UCSD-AML1 (cell line): ENCODE data around the gene CSRP1.

Experiments
- DNase-seq: peaks from one replicate; lab custom pipeline; 2025; ENCODE audit not compliant: unreplicated experiment; lab: John Stamatoyannopoulos, UW

Gene CSRP1

DNA sequence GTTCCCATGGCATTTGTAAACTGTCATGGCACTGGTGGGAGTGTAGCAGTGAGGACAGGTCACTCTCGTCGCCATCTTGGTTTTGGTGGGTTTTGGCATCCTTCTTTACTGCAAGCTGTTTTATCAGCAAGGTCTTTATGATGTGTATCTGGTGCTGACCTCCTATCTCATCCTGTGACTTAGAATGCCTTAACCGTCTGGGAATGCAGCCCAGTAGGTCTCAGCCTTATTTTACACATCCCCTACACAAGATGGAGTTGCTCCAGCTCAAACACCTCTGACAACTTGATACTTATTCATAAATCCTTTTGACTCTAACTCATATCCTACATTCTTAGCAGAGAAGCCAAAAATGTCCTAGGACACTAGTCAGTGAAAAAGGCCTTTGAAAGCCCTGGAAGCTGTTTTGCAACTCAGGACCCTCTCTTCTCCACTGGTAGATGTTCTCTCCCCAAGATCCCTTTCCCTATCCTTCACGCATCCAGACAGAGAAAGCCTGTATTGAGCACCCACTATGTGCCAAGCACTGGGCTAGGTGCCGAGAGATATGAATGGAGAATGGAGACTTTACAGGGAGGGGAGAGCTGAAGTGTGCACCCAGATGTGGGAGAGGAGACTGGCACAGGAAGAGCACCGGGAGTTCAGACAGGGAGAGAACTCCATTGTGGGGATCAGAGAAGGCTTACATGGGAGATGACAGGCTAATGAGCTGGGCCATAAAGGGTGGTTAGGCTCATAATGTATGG, 6.7 kb upstream of the CSRP1 start:
- no peak for DNase-seq

DNA sequence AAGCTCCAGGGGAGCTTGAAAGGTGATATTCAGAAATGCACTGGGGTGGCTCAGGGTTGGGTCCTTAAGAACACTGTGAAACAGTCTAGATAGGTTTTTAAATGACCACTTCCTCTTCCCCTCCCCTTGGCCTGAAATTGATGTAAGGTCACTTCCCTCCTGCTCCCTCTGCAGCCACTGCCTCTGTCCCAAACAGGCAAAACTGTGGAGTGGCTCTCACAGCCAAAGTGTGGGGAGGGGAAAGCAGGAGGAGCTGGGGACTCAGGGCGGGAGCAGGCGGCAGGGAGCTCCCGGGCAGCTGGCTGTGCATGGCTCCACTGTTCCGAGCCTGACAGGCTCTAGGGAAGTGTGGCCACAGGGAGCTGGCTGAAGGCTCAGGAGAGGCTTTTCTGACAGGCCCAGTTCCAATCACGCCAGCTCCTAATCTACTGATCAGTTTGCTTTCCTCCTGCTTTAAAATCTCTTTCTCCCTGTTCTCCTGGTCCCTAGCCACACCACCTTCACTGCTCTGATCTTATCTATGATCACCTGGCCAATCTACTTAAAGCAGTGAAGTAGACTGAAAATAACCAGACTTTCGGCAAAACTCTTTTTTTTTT, 5.1 kb upstream of the CSRP1 start:
- peak; percentile 61 for DNase-seq

DNA sequence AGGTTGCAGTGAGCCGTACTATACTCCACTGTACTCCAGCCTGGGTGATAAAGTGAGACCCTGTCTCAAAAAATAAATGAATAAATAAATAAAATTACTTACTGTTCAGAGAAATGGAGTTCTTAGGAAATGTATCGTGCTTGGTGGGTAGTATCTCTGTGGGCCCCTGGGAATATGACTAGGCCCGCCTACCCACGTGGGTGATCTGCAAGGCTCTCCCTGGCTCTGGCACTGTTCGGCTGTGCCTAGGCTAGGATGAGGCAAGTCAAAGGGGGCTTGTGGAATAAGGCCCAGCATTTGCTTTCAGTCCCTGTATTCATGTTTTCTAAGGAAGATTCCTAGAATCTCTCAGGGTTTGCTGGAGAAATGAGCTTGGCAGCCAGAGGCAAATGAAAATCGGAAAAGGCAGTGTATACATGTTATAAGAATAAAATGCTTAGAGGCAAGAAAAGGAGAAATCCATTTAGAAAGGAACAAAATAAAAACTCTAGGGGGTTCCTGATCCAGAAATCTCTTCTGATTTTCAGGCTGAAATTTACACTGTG, 4.5 kb upstream of the CSRP1 start:
- no peak for DNase-seq

DNA sequence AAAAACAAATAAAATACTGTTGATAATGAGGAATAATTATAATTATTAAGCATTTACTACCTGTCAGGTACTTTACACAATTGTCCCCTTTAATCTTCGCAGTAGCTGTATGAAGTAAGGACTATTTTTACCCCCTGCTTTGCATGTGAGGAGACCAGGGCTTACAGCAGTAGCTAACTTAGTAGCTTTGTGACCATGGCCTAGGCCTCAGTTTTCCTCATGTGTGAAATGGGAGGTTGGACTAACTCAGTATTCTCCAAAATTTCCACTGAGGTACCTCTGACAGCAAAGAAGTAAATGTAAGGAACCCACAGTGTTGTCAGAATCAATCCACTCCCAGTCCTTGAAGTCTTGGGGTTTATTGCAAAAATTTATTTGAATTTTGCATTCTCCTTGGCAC, 3.8 kb upstream of the CSRP1 start:
- no peak for DNase-seq

DNA sequence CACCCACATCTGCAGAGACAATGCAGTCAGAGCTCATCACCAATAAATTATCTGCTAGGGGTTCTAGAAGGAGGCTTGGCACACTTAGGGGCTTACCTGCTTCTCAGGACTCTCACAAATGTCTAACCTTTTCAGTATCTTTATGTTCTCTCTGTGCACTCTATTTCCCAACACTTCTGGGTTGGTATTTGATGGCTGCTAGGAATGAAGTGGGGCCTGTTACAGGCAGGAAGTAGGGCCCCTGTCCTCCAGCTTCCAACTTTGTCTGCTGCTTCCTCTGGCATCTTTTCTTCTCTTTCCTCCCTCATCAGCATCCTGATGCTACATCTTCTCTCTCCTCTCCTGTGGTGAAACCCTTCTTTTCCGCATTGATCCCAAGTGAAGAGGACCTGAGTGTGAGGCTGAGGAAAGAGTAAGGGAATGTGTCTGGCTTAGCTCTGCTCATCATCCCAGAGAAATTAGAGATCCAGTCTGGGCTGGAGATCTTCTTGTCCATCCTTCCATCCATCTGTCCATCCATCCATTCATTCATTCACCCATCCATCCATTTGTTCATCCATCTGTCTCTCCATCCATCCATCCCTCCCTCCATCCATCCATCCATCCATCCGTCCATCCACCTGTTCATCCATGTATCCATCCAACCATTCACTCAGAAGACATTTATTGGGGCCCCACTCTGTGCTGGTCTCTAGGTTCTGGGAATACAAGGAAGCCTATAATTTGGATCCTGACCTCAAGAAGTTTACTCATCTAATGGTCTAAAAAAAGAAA, 2.9 kb upstream of the CSRP1 start:
- DNase-seq: no peak

DNA sequence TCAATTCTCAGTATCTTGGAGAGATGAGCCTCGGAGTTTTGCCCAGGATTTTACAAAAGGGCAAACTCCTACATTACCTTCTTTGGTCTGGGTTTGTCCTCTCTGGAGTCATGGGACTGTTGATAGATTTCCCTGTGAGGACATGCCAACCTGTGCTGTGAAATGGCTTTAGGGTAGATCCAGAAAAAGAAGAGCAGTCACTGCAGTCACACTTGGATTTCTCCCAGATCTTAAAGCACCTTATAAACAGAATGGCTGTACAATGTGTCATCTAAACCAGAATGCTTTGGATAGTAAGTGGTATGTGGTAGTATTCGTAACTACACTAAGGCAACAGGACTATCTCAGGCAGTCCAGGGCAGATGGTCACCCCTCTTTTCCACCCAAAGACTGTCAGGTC, 1.9 kb upstream of the CSRP1 start:
- DNase-seq: no peak

DNA sequence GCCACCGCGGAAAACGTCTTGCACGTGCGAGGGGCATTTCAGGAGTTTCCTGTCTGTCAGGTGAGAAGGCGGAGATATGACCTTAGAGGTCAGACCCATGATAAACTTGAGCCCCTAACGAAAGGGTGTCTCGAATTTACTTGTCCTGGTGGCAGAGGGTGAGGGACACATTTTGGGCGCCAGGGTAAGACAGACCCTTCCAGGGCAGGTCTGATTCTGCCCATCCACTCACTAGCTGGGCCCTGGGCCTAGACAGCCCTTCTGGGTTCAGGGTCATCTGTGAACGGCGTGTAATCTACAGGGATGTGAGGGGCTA, 395 bp upstream of the CSRP1 start:
- DNase-seq: no peak

DNA sequence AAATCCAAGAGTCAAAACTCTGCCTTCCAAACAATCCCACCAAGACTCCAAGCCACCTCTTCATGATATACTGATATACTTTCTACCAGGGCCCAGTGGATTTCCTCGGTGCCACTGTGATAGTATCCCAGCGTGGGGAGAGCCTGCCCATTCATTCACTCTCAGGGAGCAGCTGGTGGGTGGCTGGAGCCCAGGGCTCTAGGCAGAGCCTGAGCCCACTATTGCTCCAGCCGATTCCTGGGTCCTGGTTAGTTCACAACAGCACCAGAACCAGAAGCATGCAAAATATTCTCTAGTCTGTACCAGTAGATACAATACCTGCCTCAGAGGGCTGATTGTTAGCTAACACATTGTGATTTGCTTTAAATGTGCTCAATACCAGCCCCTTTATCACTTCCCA, 831 bp downstream of the CSRP1 start:
- no peak for DNase-seq

DNA sequence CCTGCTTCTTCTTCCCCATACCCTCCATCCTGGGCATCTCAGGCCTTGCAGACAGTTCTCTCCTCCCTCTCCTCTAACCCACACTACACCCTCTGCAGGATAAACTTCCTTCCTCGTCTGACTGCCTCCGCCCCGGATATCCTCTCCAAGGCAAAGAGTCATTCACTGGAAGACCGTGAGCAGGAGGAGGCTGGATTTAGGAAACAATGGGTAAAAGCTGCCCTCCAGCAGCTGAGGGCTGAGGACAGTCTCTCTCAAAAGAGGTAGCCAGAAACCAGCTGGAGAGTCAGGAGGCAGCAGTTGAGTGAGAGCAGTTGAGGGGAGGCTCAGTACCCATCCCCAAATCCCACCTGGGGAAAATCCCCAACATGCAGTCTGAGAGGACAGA, 1.4 kb downstream of the CSRP1 start:
- peak; percentile 67 for DNase-seq

DNA sequence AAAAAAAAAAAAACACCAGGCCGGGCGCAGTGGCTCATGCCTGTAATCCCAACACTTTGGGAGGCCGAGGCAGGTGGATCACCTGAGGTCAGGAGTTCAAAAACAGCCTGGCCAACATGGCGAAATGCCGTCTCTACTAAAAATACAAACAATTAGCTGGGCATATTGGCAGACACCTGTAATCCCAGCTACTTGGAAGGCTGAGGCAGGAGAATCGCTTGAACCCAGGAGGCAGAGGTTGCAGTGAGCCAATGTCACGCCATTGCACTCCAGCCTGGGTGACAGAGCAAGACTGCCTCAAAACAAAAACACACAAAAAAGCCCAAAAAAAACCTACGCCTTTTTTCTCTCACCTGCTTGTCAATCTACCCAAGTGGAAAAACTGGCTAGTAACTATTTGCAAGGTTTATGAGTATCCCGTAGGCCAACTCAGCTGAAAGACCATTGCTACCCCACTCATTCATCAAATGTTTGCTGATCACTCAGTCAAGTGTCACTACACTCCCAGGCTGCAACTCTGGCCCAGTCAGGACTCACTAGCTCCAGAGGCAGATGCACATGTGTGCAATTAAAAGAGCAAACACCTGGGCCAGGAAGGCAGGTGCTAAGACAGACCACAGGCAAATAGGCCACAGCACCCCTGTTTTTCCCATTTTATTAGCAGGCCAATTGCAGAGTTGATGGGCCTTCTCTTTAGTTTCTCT, 2.0 kb downstream of the CSRP1 start:
- DNase-seq: no peak

DNA sequence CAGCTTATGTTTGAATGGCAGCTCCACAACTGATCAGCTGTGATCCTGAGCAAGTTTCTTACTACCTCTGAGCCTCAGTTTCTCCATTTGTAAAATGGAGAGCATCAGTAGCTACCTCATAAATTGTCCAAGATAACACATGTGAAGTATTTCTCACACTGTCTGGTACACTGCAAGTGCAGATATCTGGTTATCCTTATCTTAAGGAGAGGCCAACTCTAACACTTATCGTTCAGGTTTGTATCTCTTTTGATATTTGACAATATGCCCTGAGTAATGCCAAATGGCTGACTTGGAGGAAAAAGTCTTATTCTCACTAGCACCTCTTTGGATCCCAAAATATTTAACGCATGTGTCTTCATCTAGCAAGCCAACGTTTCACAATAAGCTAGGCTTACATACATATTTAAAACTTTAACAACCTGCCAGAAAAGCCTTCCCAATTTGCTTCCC, 2.7 kb downstream of the CSRP1 start:
- DNase-seq: no peak

DNA sequence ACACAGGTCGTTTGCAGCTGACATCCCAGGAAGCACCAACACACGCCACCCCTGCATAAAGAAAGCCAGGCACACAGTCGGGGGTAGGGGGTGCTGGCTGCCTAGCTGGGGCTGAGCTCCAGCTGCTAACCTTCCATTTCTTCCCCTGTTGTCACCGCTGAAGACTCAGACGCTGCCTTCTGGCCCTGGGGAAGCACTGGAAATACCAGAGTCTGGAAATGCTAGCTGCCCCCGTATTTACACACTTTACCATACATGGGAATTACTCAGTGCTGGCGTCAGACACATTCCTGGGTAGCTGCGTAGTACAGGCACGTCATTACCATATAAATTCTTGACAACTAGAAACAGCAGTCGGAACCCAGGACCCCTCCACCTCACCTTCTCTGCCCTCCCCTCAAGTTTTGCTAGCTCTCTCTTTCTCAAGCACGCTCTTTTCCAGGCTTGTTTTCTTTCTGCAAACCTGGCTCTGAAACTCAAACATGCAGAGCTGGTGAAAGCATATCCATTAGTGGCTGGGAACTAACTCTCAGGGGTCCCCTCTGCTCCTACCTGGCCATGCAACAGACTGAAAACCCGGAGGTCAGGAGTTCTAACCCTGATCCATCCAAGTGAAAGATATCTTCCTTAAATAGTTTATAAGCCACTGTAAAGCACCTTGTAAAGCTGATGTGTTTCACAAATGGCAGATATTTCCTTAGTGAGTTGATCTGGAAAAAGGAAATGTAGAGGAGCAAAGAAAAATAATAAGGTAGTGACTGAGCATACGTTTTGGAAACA, 3.3 kb downstream of the CSRP1 start:
- DNase-seq: no peak

DNA sequence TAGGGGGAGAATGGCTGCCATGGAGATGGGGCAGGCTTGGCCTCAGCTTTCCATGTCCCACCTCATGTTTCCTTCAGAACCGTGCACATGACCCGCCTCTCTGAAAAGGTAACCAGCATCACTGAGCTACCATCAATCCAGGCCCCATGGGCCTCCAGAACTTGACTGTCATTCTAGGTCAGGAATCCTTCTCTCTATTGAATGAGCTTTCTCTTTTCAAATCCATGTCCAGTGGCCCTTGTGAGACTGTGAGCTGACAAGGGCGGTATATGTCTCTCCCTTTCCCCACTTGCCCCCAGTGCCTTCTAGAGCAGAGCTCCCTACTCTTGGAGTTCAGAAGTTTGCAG, 4.4 kb downstream of the CSRP1 start:
- DNase-seq: no peak

DNA sequence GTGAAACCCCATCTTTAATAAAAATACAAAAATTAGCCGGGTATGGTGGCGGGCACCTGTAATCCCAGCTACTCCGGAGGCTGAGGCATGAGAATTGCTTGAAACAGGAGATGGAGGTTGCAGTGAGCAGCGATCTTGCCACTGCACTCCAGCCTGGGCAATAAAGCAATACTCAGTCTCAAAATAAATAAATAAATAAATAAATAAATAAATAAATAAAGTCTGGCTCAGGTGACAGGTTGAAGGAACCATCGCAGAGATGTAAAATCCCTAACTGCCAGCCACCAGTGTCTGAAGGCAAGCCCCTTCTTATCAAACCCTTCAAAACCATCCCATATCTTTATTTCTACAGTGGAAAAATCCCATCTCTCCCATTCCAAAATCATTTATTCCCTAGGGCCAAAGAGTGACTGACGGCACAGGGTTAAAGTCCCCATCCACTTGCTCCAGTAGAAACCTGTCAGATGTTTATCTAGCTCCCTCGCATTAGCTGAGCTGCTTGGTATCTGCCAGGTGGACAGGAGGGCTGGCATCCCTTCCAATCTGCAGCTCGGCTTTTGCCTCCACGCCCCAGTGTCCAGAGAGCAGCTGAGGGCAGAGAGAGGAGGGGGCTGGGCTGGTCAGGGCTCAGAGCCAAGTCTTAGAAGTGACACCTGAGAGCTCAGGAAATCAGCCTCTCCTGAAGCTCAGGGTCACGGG, 5.0 kb downstream of the CSRP1 start:
- no peak for DNase-seq

DNA sequence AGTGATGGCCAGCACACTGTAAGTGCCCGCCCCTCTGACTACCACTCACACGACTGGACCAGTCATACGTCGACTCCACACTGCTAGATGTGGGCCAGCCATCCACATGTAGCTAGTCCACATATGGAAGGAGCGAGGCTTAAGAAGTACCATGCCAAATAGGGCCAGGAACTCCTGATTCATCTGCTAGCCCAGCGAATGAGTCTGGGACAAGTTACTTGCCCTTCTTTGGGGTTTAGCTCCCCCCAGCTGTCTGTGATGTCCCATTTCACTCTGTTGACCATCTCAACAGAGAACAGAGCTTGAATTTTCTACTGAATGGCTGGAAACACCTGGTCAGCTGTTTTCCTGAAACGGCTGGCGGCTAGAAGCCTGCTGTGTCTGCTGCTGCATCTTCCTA, 5.8 kb downstream of the CSRP1 start:
- no peak for DNase-seq

DNA sequence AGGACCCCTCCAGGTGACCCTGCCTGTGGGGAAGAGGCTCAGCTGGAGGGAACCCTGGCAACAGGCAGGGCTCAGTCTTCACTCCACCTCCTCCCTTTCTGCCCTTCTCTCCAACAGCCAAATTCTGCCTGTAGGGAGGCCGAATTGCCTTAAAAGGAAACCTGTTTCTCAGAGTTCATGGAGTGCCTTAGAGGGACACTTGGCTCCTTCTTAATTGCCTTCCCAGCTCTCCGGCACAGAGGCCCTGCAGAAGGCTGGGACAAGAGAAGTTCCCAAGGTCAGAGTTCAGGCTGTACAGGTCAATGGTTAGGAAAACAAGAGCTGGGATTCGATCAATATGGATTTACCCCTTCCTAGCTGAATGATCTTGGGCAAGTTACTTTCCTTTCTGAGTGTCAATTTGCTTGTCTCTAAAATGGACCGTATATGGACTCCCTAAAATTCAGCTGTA, 6.2 kb downstream of the CSRP1 start:
- no peak for DNase-seq

DNA sequence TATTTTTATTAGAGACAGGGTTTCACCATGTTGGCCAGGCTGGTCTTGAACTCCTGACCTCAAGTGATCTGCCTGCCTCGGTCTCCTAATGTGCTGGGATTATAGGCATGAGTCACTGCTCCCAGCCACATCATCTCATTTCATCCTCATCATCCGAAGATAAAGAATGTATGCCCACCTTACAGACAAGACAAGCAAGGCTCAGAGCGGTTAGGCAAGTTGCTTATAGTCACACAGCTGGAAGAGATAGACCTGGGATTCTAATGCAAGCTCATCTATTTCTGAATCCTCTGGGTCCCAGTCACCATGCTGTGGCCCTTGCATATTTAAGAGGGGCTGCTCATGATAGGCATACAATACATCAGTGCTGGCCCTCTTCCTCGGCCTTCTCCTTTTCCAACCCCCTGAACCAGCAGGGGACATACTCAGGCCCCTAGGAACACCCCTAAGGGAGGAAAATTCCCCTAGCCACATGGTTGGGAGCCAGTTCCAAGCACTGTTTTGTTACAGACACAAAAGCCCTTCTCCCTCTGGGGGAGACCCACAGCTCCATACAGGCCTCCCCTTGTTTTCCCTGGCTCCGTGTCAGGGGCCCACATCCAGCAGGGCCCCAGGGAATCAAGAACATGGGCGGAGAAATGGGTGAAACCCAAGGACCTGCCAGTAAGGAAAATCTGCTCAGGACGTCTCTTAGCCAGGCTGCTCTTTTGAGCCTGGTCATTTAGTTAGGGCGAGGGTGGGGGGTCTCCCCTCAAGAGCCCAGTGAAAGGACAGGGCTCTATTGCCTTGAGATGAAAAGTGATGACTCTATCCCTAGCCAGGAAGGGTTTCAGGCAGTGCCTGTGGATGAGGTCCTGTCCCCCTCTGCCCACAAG, 6.9 kb downstream of the CSRP1 start:
- no peak for DNase-seq

DNA sequence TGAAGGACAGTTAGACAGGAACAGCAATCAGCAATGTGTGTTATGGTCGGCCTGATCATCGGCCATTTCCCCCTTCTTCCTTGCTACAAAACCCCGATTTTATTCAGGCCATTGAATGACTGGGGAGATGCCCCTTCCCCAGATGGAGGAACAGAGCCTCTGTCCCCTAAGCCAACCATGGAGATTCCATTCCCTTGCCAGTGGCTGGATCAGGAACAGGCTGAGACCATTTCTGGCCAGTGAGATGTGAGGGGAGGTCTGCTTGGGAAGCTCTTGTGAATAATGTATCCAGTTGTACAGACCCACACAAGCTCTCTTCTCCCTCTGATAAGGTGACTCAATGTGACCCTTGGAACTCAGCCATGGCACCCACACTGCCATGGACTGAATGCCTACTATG, 7.7 kb downstream of the CSRP1 start:
- DNase-seq: no peak

DNA sequence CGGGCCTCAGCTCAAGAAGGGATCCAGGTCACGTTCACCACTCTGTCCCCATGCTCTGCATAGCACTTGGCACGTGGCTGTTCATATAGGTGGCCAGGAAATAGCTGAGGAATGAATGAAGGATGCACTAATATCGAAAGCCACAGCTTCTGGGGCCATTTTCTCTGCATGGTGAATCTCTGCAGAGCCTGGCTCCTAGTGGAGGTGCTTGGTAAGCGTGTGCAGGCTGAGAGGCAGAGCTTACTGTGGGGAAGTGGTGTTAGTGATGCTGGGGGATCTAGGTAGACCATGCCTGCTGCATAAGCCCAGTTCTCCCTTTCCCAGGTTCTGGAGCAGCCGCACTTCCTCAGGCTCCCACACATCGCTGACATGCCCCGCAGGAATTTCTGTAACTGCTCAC, 8.3 kb downstream of the CSRP1 start:
- DNase-seq: no peak
